HepG2 (cell line): ENCODE results near the gene APOC3. TPM values are rescaled to one million over a fixed set of nuclear protein-coding genes. Genes with fewer than 3 reads are reported as not detected.
A peak's percentile ranks its signal among the peaks of the same experiment; 100 is the strongest.

Experiments used
- ARHGAP35 ChIP-seq: sonication (generic); formaldehyde crosslinking; IDR thresholded peaks from 2 replicates; pipeline ENCODE4 v1.9.0; 2022; ENCODE audit warnings: mild to moderate bottlenecking, inconsistent platforms, moderate library complexity, missing genetic modification reagents, borderline replicate concordance
- ATRX ChIP-seq: sonication (generic); formaldehyde crosslinking; IDR thresholded peaks from 2 replicates; pipeline ENCODE4 v1.4.0; 2020; ENCODE audit warnings: missing genetic modification reagents, borderline replicate concordance
- CBX1 ChIP-seq: IDR thresholded peaks from one replicate; pipeline ENCODE4 v1.6.1; 2016; ENCODE audit warnings: antibody characterized with exemption, low read depth
- CREB1 ChIP-seq, 2 experiments: fragments of 450-650 bp in 1 of 2; IDR thresholded peaks; 2 replicates each; pipeline ENCODE4 v1.6.1; 2016 to 2017; ENCODE audit warnings: control low read depth in 1 of 2, mild to moderate bottlenecking in 1 of 2, missing compliant biosample characterization in 1 of 2, missing genetic modification characterization in 1 of 2
- GTF3A ChIP-seq: sonication (generic); formaldehyde crosslinking; conservative IDR thresholded peaks from 2 replicates; pipeline ENCODE4 v1.4.0; 2020; ENCODE audit warnings: mild to moderate bottlenecking, missing genetic modification reagents
- KLF13 ChIP-seq: sonication (generic); formaldehyde crosslinking; IDR thresholded peaks from 2 replicates; pipeline ENCODE4 v1.4.0; 2020; ENCODE audit warnings: mild to moderate bottlenecking, missing genetic modification reagents
- NR2F6 ChIP-seq, 2 experiments: IDR thresholded peaks; 2 replicates each; pipeline ENCODE4 v1.6.1; 2016; ENCODE audit warnings: antibody characterized with exemption in 1 of 2, mild to moderate bottlenecking in 1 of 2
- PHF21A ChIP-seq: sonication (generic); formaldehyde crosslinking; IDR thresholded peaks from 2 replicates; pipeline ENCODE4 v1.5.0; 2020; ENCODE audit warnings: mild to moderate bottlenecking, missing genetic modification reagents
- RARA ChIP-seq: IDR thresholded peaks from 2 replicates; pipeline ENCODE4 v1.6.1; 2016; ENCODE audit warnings: missing genetic modification reagents, missing compliant biosample characterization
- SOX6 ChIP-seq, 2 experiments: fragments of 450-650 bp in 1 of 2; sonication (generic) in 1 of 2; formaldehyde crosslinking in 1 of 2; IDR thresholded peaks; 2 replicates each; pipeline versions ENCODE4 v1.4.0 to v1.6.1; 2017 to 2020; ENCODE audit warnings: antibody characterized with exemption in 1 of 2, mild to moderate bottlenecking in 1 of 2, missing genetic modification reagents in 1 of 2
- TBX2 ChIP-seq: sonication (generic); formaldehyde crosslinking; IDR thresholded peaks from 2 replicates; pipeline ENCODE4 v1.5.0; 2020; ENCODE audit warnings: missing genetic modification reagents, mild to moderate bottlenecking, borderline replicate concordance
- TRIM24 ChIP-seq: sonication (generic); formaldehyde crosslinking; IDR thresholded peaks from 2 replicates; pipeline ENCODE4 v1.8.0; 2022; ENCODE audit warnings: mild to moderate bottlenecking, missing genetic modification reagents
- U2AF1 ChIP-seq: fragments of 200-400 bp; formaldehyde crosslinking; optimal IDR thresholded peaks from 2 replicates; pipeline ENCODE3; 2017; ENCODE audit warnings: mild to moderate bottlenecking, low read depth, low read length
- ZMYM3 ChIP-seq: sonication (generic); formaldehyde crosslinking; IDR thresholded peaks from 2 replicates; pipeline ENCODE4 v1.5.1; 2020; ENCODE audit warnings: mild to moderate bottlenecking, missing genetic modification reagents
- ZNF350 ChIP-seq: sonication (generic); formaldehyde crosslinking; IDR thresholded peaks from 2 replicates; pipeline ENCODE4 v1.4.0; 2020; ENCODE audit warnings: mild to moderate bottlenecking, low read depth, missing genetic modification reagents, borderline replicate concordance
- ZNF569 ChIP-seq: sonication (generic); formaldehyde crosslinking; IDR thresholded peaks from 2 replicates; pipeline ENCODE4 v1.5.0; 2020; ENCODE audit warnings: mild to moderate bottlenecking, missing genetic modification reagents, moderate library complexity, borderline replicate concordance
- ZNF737 ChIP-seq: sonication (generic); formaldehyde crosslinking; IDR thresholded peaks from 2 replicates; pipeline ENCODE4 v1.5.0; 2020; ENCODE audit warnings: missing genetic modification reagents, mild to moderate bottlenecking, borderline replicate concordance
- ZNF761 ChIP-seq: sonication (generic); formaldehyde crosslinking; conservative IDR thresholded peaks from 2 replicates; pipeline ENCODE4 v1.4.0; 2020; ENCODE audit warnings: mild to moderate bottlenecking, missing genetic modification reagents
- ZSCAN21 ChIP-seq: sonication (generic); formaldehyde crosslinking; IDR thresholded peaks from 2 replicates; pipeline ENCODE4 v1.8.0; 2022; ENCODE audit warnings: mild to moderate bottlenecking, missing genetic modification reagents, moderate library complexity, borderline replicate concordance
- ZSCAN9 ChIP-seq: IDR thresholded peaks from 2 replicates; pipeline ENCODE4 v1.6.1; 2016; ENCODE audit warnings: borderline replicate concordance
- polyA plus RNA-seq, 8 experiments: library from polyadenylated mRNA; depleted of rRNA in 3 of 8; stranded (reverse) in 7 of 8; unstranded in 1 of 8; fragments of >200 nt; fragmentation: Illumina TruSeq in 4 of 8; extraction: Trizol in 4 of 8; gene quantifications; 2 replicates each; pipeline versions ENCODE4 v1.2.1 to v1.2.3, GENCODE V29; 2011 to 2016; ENCODE audit warnings: low read depth in 4 of 8, missing spikeins in 1 of 8, mixed read lengths in 1 of 8; ENCODE audit not compliant: insufficient read depth in 1 of 8
- total RNA-seq, 5 experiments: library from RNA; depleted of rRNA; stranded (reverse); fragments of >200 nt; fragmentation: Illumina TruSeq; extraction: Trizol; gene quantifications; 2 replicates each; pipeline ENCODE4 v1.2.3, GENCODE V29; 2016; ENCODE audit warnings: low read depth in 1 of 5
- TF ChIP-seq, protein P1 (sequence below): sonication (generic); formaldehyde crosslinking; conservative IDR thresholded peaks from 2 replicates; pipeline ENCODE4 v1.4.0; 2020; ENCODE audit warnings: mild to moderate bottlenecking, missing genetic modification reagents, moderate library complexity
- TF ChIP-seq, protein P2 (sequence below): sonication (generic); formaldehyde crosslinking; IDR thresholded peaks from 2 replicates; pipeline ENCODE4 v1.9.0; 2021; ENCODE audit warnings: missing genetic modification reagents, mild to moderate bottlenecking, borderline replicate concordance
- TF ChIP-seq, protein P3 (sequence below): IDR thresholded peaks from 2 replicates; pipeline ENCODE4 v1.6.1; 2016; ENCODE audit warnings: low read depth, control low read depth

The APOC3 gene
- total and polyA plus RNA-seq, 2 of the 13 experiments (the other 11 are each of a cell fraction or from before 2014, with no cell fraction given): 314 to 687 TPM

DNA sequence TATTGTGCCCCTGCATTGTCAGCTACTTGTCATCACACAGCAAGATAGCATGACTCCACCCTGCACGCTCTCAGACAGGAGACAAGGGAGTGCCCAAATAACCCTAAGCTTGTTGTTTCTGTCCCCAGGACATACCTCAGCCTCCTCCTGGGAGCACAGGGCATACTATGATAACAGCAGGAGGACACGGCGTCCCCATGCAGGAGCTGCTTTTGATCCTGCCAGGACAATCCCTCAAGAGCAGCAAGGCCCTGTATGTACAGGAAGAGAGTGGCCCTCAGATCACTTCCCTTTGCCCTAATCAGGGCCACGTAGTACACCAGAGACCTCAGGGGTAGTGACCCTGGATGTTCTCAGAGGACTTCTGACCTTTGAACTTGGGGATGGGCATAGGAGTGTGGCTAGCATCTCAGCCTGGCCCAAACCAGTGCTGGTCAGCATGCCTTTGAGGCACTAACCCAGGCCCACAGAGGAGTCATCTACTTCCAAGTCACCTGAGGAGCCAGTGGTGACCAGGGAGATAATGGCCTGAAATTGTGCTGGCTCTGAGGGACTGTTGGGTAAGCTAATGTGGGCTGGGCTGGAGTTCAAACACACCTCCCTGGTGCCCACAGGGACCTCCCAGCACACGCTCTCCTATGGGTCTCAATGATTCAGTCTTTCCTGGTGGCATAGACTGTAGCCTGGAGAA, 15.8 kb upstream of the APOC3 start (continued):
- TF ChIP-seq ZNF350 (0 out of 2 replicates have a peak, but pooled peaks have one; percentile 22), ARHGAP35 (CRISPR knock-in tag) (no peak), ZMYM3 (CRISPR knock-in tag) (peak; percentile 82), NR2F6 (IDR thresholded peaks at IDR 0.05) (peak; percentile 77), NR2F6 (CRISPR knock-in tag; IDR thresholded peaks at IDR 0.05) (peak; percentile 78), RARA (CRISPR knock-in tag) (peak; percentile 78), PHF21A (CRISPR knock-in tag) (0 out of 2 replicates have a peak, but pooled peaks have one; percentile 53), ZSCAN9 (no peak), ZSCAN21 (CRISPR knock-in tag) (0 out of 2 replicates have a peak, but pooled peaks have one; percentile 21), CBX1 (no peak), CREB1 (IDR thresholded peaks at IDR 0.05) (no peak), CREB1 (CRISPR knock-in tag; IDR thresholded peaks at IDR 0.05) (0 out of 2 replicates have a peak, but pooled peaks have one; percentile 44), ZNF761 (no peak), U2AF1 (no peak), ZNF737 (no peak), GTF3A (CRISPR knock-in tag) (no peak), TRIM24 (CRISPR knock-in tag) (peak; percentile 63; the same call in 1 of the 2 replicates), SOX6 (IDR thresholded peaks at IDR 0.05) (no peak), SOX6 (CRISPR knock-in tag; IDR thresholded peaks at IDR 0.05) (peak; percentile 45; the same call in 1 of the 2 replicates), ATRX (CRISPR knock-in tag) (no peak), TBX2 (peak; percentile 26; the same call in 1 of the 2 replicates), KLF13 (CRISPR knock-in tag) (no peak), ZNF569 (CRISPR knock-in tag) (no peak)
- TF ChIP-seq, protein P1, sequence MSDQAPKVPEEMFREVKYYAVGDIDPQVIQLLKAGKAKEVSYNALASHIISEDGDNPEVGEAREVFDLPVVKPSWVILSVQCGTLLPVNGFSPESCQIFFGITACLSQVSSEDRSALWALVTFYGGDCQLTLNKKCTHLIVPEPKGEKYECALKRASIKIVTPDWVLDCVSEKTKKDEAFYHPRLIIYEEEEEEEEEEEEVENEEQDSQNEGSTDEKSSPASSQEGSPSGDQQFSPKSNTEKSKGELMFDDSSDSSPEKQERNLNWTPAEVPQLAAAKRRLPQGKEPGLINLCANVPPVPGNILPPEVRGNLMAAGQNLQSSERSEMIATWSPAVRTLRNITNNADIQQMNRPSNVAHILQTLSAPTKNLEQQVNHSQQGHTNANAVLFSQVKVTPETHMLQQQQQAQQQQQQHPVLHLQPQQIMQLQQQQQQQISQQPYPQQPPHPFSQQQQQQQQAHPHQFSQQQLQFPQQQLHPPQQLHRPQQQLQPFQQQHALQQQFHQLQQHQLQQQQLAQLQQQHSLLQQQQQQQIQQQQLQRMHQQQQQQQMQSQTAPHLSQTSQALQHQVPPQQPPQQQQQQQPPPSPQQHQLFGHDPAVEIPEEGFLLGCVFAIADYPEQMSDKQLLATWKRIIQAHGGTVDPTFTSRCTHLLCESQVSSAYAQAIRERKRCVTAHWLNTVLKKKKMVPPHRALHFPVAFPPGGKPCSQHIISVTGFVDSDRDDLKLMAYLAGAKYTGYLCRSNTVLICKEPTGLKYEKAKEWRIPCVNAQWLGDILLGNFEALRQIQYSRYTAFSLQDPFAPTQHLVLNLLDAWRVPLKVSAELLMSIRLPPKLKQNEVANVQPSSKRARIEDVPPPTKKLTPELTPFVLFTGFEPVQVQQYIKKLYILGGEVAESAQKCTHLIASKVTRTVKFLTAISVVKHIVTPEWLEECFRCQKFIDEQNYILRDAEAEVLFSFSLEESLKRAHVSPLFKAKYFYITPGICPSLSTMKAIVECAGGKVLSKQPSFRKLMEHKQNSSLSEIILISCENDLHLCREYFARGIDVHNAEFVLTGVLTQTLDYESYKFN (CRISPR knock-in tag): peak; percentile 37; the same call in 1 of the 2 replicates
- TF ChIP-seq, protein P2, sequence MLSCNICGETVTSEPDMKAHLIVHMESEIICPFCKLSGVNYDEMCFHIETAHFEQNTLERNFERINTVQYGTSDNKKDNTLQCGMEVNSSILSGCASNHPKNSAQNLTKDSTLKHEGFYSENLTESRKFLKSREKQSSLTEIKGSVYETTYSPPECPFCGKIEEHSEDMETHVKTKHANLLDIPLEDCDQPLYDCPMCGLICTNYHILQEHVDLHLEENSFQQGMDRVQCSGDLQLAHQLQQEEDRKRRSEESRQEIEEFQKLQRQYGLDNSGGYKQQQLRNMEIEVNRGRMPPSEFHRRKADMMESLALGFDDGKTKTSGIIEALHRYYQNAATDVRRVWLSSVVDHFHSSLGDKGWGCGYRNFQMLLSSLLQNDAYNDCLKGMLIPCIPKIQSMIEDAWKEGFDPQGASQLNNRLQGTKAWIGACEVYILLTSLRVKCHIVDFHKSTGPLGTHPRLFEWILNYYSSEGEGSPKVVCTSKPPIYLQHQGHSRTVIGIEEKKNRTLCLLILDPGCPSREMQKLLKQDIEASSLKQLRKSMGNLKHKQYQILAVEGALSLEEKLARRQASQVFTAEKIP (CRISPR knock-in tag): no peak
- TF ChIP-seq, protein P3, sequence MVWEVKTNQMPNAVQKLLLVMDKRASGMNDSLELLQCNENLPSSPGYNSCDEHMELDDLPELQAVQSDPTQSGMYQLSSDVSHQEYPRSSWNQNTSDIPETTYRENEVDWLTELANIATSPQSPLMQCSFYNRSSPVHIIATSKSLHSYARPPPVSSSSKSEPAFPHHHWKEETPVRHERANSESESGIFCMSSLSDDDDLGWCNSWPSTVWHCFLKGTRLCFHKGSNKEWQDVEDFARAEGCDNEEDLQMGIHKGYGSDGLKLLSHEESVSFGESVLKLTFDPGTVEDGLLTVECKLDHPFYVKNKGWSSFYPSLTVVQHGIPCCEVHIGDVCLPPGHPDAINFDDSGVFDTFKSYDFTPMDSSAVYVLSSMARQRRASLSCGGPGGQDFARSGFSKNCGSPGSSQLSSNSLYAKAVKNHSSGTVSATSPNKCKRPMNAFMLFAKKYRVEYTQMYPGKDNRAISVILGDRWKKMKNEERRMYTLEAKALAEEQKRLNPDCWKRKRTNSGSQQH (CRISPR knock-in tag): no peak
